Dendritic cell treated with granulocyte-macrophage colony-stimulating factor and Interleukin-4, amounts not matched to agents 40 ng/mL and 50 ng/mL, for 4 days (primary cell): ENCODE measurements around the gene GRK3.

Source experiments
- H3K27ac Mint-ChIP-seq: one replicate; pipeline ENCODE4 v1.8.0; 2022; ENCODE audit warnings: mild to moderate bottlenecking, mixed read lengths
- H3K27me3 Mint-ChIP-seq: one replicate; pipeline ENCODE4 v1.8.0; 2022; ENCODE audit warnings: mild to moderate bottlenecking, mixed read lengths
- H3K36me3 Mint-ChIP-seq: one replicate; pipeline ENCODE4 v1.8.0; 2022; ENCODE audit warnings: low read depth, mixed read lengths
- H3K4me1 Mint-ChIP-seq: one replicate; pipeline ENCODE4 v1.8.0; 2022; ENCODE audit warnings: low read depth, mixed read lengths
- H3K4me3 Mint-ChIP-seq: one replicate; pipeline ENCODE4 v1.8.0; 2022; ENCODE audit warnings: mild to moderate bottlenecking, moderate library complexity, mixed read lengths
- H3K9me3 Mint-ChIP-seq: one replicate; pipeline ENCODE4 v1.8.0; 2022; ENCODE audit warnings: mixed read lengths
- intact Hi-C: fragments of 100-400 bp; cut with micrococcal nuclease; formaldehyde crosslinking; loops from one replicate; pipeline ENCODE4 v1.15.0; 2022

GRK3 gene

DNA sequence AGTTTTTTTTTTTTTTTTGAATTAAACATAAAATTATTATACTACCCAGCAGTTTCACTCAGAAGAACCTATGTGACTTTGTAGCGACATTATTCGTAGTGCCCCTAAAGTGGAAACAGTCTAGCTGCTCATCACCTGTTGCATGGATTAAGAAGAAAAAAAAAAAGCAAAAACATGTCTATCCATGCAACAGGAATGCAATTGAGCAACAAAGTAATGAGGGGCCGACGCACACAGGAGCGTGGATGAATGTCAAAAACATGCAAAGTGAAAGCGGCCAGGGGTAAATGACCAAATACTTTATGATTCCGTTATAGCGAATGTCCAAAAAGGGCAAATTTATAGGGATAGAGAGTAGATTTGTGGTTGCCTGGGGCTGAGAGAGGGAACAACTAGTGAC is 193.8 kb downstream of the GRK3 start:
- Mint-ChIP-seq H3K36me3 (no peaks in the 10 kb centered on the region), H3K27me3 (peaks cover 17% of the 10 kb centered on the region), H3K27ac (no peak overlapping the region), H3K9me3 (no peaks in the 10 kb centered on the region), H3K4me1 (peaks cover 30% of the 10 kb centered on the region), H3K4me3 (no peak overlapping the region)
- intact Hi-C loops, result no loop called here

- H3K4me1 Mint-ChIP-seq, result peaks cover 33% of the 10 kb centered on the region
Observed at GRCh38 chr22:25759825-25760231, 195.4 kb downstream of the GRK3 start.

GRCh38 chr22:25760294-25760693 is 195.8 kb downstream of the GRK3 start:
- no peaks in the 10 kb centered on the region for H3K36me3 Mint-ChIP-seq
- peak overlapping the region; percentile 16 for H3K27ac Mint-ChIP-seq
- no peaks in the 10 kb centered on the region for H3K9me3 Mint-ChIP-seq
- no peak overlapping the region for H3K4me3 Mint-ChIP-seq
- H3K4me1 Mint-ChIP-seq, result peaks cover 33% of the 10 kb centered on the region
- H3K27me3 Mint-ChIP-seq, result peaks cover 13% of the 10 kb centered on the region
- intact Hi-C loops, result no loop called here

More at GRCh38 chr22:25759825-25760231, 195.4 kb downstream of the GRK3 start:
- Mint-ChIP-seq H3K9me3 (no peaks in the 10 kb centered on the region), H3K27ac (peak overlapping the region; percentile 16), H3K36me3 (no peaks in the 10 kb centered on the region), H3K4me3 (no peak overlapping the region), H3K27me3 (peaks cover 13% of the 10 kb centered on the region)
- intact Hi-C loops, result no loop called here

- intact Hi-C loops, result no loop called here
- no peak overlapping the region for H3K4me3 Mint-ChIP-seq
- peak overlapping the region; percentile 16 for H3K27ac Mint-ChIP-seq
- no peaks in the 10 kb centered on the region for H3K36me3 Mint-ChIP-seq
- peaks cover 10% of the 10 kb centered on the region for H3K27me3 Mint-ChIP-seq
- peaks cover 6% of the 10 kb centered on the region for H3K9me3 Mint-ChIP-seq
- peaks cover 33% of the 10 kb centered on the region for H3K4me1 Mint-ChIP-seq
Observed at GRCh38 chr22:25760848-25761595, 196.5 kb downstream of the GRK3 start.

DNA sequence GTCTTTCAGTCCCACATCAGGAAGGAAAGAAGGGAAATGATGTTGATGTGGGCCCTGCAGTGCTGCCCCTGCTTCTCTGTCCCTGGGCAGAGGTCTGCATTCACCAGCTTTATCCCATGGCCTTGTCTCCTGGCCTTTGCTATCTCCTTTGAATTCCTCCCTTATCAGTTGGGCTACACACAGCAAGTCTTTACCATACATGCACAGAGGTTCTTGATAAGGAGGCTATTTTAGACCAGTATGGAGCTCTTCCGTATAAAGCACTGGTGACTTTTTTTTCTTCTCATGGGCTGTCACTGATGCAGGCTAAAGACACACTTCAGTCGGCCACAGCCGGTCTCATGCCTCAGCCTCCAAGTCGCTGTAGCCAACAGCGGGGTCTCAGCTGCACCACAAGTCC is 197.7 kb downstream of the GRK3 start:
- Mint-ChIP-seq H3K4me3 (no peak overlapping the region), H3K9me3 (peaks cover 17% of the 10 kb centered on the region), H3K27ac (no peak overlapping the region), H3K36me3 (peaks cover 6% of the 10 kb centered on the region), H3K4me1 (peaks cover 33% of the 10 kb centered on the region), H3K27me3 (peaks cover 16% of the 10 kb centered on the region)
- intact Hi-C loops, result no loop called here

GRCh38 chr22:25763239-25763777 is 198.8 kb downstream of the GRK3 start:
- Mint-ChIP-seq H3K9me3 (peaks cover 19% of the 10 kb centered on the region), H3K36me3 (peaks cover 6% of the 10 kb centered on the region), H3K4me1 (peaks cover 25% of the 10 kb centered on the region), H3K27ac (no peak overlapping the region), H3K27me3 (peaks cover 16% of the 10 kb centered on the region), H3K4me3 (no peak overlapping the region)
- intact Hi-C loops, result no loop called here

- peaks cover 6% of the 10 kb centered on the region for H3K36me3 Mint-ChIP-seq
- no peak overlapping the region for H3K27ac Mint-ChIP-seq
- H3K9me3 Mint-ChIP-seq, result peaks cover 19% of the 10 kb centered on the region
- peaks cover 15% of the 10 kb centered on the region for H3K4me1 Mint-ChIP-seq
- H3K27me3 Mint-ChIP-seq, result peaks cover 25% of the 10 kb centered on the region
- intact Hi-C loops, result no loop called here
- H3K4me3 Mint-ChIP-seq, result no peak overlapping the region
Observed at GRCh38 chr22:25764270-25765015, 200.0 kb downstream of the GRK3 start.

DNA sequence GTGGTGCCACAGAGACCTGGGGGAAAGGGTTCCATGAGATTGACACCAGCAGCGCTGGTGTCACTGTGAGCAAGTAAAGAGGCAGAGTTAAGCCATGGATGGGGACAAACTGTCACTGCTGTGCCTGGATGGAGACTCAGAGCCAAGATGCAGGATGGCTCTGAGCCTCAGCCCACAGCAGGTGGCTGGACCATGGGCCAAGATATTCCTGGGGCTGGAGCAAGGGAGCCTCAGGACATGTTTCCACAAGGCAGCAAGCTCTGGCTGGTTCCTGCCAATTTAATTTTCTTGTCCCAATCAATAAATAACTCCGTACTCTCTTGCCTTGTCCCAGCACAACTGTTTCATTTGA is 200.5 kb downstream of the GRK3 start:
- Mint-ChIP-seq H3K36me3 (peaks cover 6% of the 10 kb centered on the region), H3K4me3 (no peak overlapping the region), H3K9me3 (peaks cover 19% of the 10 kb centered on the region), H3K4me1 (peaks cover 13% of the 10 kb centered on the region), H3K27me3 (peaks cover 27% of the 10 kb centered on the region), H3K27ac (no peak overlapping the region)
- intact Hi-C loops, result no loop called here

GRCh38 chr22:25765801-25766200 is 201.3 kb downstream of the GRK3 start:
- Mint-ChIP-seq H3K27ac (no peak overlapping the region), H3K27me3 (peaks cover 27% of the 10 kb centered on the region), H3K4me3 (no peak overlapping the region), H3K4me1 (peaks cover 10% of the 10 kb centered on the region), H3K9me3 (peaks cover 19% of the 10 kb centered on the region), H3K36me3 (peaks cover 6% of the 10 kb centered on the region)
- intact Hi-C loops, result no loop called here

- Mint-ChIP-seq H3K4me1 (peaks cover 6% of the 10 kb centered on the region), H3K27ac (no peak overlapping the region), H3K4me3 (no peak overlapping the region), H3K27me3 (peaks cover 27% of the 10 kb centered on the region), H3K36me3 (peaks cover 6% of the 10 kb centered on the region), H3K9me3 (peaks cover 19% of the 10 kb centered on the region)
- intact Hi-C loops, result no loop called here
Observed at GRCh38 chr22:25766418-25766817, 201.9 kb downstream of the GRK3 start.

- Mint-ChIP-seq H3K27ac (no peak overlapping the region), H3K9me3 (peaks cover 19% of the 10 kb centered on the region), H3K4me1 (peaks cover 5% of the 10 kb centered on the region), H3K27me3 (peaks cover 25% of the 10 kb centered on the region), H3K36me3 (peaks cover 6% of the 10 kb centered on the region), H3K4me3 (no peak overlapping the region)
- intact Hi-C loops, result loop anchor here (5.0 to 10.0 kb wide), 2 partner anchors 226 to 323 kb away; no protein-coding TSS in a partner anchor
Observed at GRCh38 chr22:25770333-25770732, 205.9 kb downstream of the GRK3 start.

DNA sequence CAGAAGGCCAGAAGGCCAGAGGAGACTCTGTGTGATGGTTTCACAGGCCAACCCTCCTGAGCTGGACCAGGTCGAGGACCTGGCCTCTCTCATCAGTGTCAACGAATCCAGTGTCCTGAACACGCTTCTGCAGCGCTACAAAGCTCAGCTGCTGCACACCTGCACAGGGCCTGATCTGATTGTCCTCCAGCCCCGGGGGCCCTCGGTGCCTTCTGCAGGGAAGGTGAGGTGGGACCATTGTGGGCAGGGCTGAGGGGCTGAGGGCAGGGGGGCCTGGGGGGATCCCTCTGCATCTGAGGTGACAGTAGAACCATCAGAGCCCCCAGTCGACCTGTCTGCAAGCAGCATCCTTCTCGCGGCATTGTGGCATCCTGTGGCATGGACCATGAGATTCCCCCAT is 207.8 kb downstream of the GRK3 start:
- intact Hi-C loops, result loop anchor here (5.0 to 10.0 kb wide), 2 partner anchors 227 to 325 kb away; no protein-coding TSS in a partner anchor
- no peak overlapping the region for H3K27ac Mint-ChIP-seq
- peaks cover under 1% of the 10 kb centered on the region for H3K9me3 Mint-ChIP-seq
- H3K27me3 Mint-ChIP-seq, result peaks cover 28% of the 10 kb centered on the region
- H3K4me1 Mint-ChIP-seq, result peaks cover 5% of the 10 kb centered on the region
- H3K4me3 Mint-ChIP-seq, result no peak overlapping the region
- H3K36me3 Mint-ChIP-seq, result no peaks in the 10 kb centered on the region

GRCh38 chr22:25774575-25775026 is 210.1 kb downstream of the GRK3 start:
- no peak overlapping the region for H3K27ac Mint-ChIP-seq
- no peak overlapping the region for H3K4me3 Mint-ChIP-seq
- intact Hi-C loops, result loop anchor here (2.0 to 10.0 kb wide), 4 partner anchors 230 to 572 kb away; no protein-coding TSS in a partner anchor
- no peaks in the 10 kb centered on the region for H3K36me3 Mint-ChIP-seq
- H3K27me3 Mint-ChIP-seq, result peaks cover 25% of the 10 kb centered on the region
- H3K9me3 Mint-ChIP-seq, result no peaks in the 10 kb centered on the region
- H3K4me1 Mint-ChIP-seq, result peaks cover 11% of the 10 kb centered on the region

DNA sequence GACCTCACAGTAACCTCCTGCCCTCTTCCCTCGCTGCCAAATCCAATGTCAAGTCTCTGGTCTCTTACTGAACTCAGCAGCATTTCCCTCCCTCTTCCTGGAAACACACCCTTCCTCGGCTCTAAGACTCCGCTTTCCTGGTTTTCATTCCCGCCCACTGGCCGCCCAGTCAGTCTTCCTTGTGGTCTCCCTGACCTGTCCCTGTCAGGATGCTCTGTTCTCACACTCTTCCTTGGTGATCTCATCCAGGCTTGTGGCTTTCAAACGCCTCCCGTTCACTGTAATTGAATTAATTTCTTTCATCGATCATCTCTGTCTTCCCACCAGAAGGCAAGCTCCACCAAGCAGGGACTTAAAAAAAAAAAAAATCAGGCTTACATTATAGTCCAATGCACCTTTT is 211.1 kb downstream of the GRK3 start:
- Mint-ChIP-seq H3K4me3 (no peak overlapping the region), H3K27me3 (peaks cover 26% of the 10 kb centered on the region), H3K9me3 (no peaks in the 10 kb centered on the region), H3K36me3 (no peaks in the 10 kb centered on the region), H3K27ac (no peak overlapping the region), H3K4me1 (peaks cover 11% of the 10 kb centered on the region)
- intact Hi-C loops, result loop anchor here (2.0 to 10.0 kb wide), 3 partner anchors 231 to 573 kb away; no protein-coding TSS in a partner anchor
